ENCODE measurements around the gene TSPAN10. TPM values are rescaled to one million over a fixed set of nuclear protein-coding genes. Genes with fewer than 3 reads are reported as not detected.
"Not testable (repeated sequence)": the region's sequence is repeated elsewhere in the genome, so short reads cannot be mapped to it uniquely, and the experiment has no call there.

TSPAN10 gene
- total RNA-seq, 4 donors from 2014 or later, result not detected

- DNase-seq, result no peak
- TF ChIP-seq CTCF (IDR thresholded peaks at IDR 0.05), result no peak
- TF ChIP-seq POLR2A (IDR thresholded peaks at IDR 0.05), result no peak
- H3K27me3 ChIP-seq, result no peaks in the 10 kb centered on the region
- H3K9me3 ChIP-seq, result no peaks in the 10 kb centered on the region
- no peak overlapping the region for H3K27ac ChIP-seq
- peaks cover 0 to 90% (median 2%) of the 10 kb centered on the region in 3 donors for H3K36me3 ChIP-seq
- no peaks in the 10 kb centered on the region for H3K4me1 ChIP-seq
- H3K4me3 ChIP-seq, result no peak overlapping the region
Measured at GRCh38 chr17:81608605-81609004, 28.4 kb upstream of the TSPAN10 start.

DNA sequence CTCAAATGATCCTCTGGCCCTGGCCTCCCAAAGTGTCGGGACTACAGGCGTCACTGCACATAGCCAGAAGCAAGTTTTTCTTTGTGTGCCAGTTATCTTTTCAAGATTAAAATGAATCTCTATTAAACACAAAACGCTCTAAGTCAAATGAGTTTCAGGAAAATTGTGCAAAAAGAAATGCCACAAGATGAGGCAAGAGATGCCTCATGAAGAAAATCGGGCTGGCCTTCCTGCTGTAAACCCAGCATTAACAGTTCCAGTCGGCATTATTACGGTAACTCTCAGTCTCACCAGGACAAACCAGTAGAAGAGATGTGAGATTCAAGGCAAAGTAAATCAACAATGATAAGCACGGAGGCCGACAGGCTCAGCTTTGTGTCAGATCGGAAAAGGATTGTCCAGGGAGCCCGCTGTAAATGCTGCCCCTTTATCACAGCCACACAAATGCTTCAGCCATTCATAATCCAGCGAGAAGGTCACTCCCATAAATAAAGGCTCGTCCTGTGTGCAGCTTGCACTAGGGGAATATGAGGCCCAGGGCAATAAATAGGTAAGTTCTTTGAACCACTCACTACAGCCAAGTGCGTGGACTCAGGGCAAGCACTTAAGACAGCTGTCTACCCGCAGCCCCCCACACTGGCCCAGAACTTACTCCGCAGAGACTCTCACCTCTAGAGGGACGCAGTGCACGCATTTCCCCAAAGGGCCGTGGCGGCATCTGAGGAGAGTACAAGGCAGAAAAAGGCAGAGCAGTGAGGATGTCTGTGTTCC is 27.3 kb upstream of the TSPAN10 start:
- peaks cover 0 to 4% (median 0%) of the 10 kb centered on the region in 4 donors for H3K4me1 ChIP-seq
- no peaks in the 10 kb centered on the region for H3K9me3 ChIP-seq
- H3K27ac ChIP-seq, result no peak overlapping the region
- no peak for DNase-seq
- H3K27me3 ChIP-seq, result no peaks in the 10 kb centered on the region
- TF ChIP-seq POLR2A (IDR thresholded peaks at IDR 0.05) (no peak), CTCF (IDR thresholded peaks at IDR 0.05) (no peak)
- no peak overlapping the region for H3K4me3 ChIP-seq
- peaks cover 0 to 79% (median 2%) of the 10 kb centered on the region in 3 donors for H3K36me3 ChIP-seq

DNA sequence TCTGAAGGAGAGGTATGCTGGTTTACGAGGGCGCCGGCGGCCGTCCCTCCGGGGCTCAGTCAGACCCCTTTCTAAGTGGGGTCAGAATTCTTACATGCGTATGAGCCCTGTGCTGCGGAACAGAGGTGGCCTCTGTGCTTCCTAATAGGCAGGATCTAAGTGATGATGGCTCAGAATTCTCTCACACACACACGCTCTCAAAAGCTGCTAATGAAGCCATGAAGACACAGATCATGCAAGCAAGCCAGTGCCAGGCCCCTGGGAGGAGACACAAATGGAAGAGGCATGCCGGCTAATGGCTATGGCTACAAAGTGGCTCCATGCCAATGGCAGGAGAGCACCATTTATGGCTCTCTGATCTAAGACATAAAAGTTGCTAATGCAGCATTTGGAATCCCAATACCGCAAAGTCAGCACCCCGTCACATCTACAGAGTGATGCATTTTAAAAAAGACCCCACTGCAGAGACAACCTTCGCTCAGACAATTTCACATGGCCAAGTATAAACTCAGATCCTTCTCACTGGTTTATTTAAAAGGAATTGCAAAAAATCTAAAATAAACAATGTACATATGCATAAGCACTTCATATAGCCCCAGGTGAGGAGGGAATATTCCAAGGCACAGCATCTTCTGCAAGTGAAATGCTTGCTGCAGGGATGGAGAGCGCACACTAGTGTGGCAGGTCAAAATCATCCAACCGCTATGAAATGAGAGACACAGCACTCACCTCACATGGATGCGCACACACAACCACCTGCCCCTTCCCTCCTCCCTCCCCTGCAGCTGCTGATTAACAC is 24.6 kb upstream of the TSPAN10 start:
- H3K4me1 ChIP-seq, result peaks cover 0 to 9% (median 0%) of the 10 kb centered on the region in 4 donors
- TF ChIP-seq POLR2A (IDR thresholded peaks at IDR 0.05) (no peak), CTCF (IDR thresholded peaks at IDR 0.05) (no peak)
- no peak overlapping the region for H3K4me3 ChIP-seq
- H3K27ac ChIP-seq, result no peak overlapping the region
- no peaks in the 10 kb centered on the region for H3K27me3 ChIP-seq
- H3K9me3 ChIP-seq, result no peaks in the 10 kb centered on the region
- H3K36me3 ChIP-seq, result peaks cover 0 to 62% (median 2%) of the 10 kb centered on the region in 3 donors
- DNase-seq, result no peak

- no peak overlapping the region for H3K4me3 ChIP-seq
- H3K9me3 ChIP-seq, result no peaks in the 10 kb centered on the region
- DNase-seq, result no peak
- H3K27me3 ChIP-seq, result no peaks in the 10 kb centered on the region
- TF ChIP-seq POLR2A (IDR thresholded peaks at IDR 0.05), result no peak
- no peak for TF ChIP-seq CTCF (IDR thresholded peaks at IDR 0.05)
- peaks cover 0 to 9% (median 0%) of the 10 kb centered on the region in 4 donors for H3K4me1 ChIP-seq
- peaks cover 0 to 53% (median 2%) of the 10 kb centered on the region in 3 donors for H3K36me3 ChIP-seq
- no peak overlapping the region for H3K27ac ChIP-seq
Measured at GRCh38 chr17:81615401-81615930, 21.5 kb upstream of the TSPAN10 start.

DNA sequence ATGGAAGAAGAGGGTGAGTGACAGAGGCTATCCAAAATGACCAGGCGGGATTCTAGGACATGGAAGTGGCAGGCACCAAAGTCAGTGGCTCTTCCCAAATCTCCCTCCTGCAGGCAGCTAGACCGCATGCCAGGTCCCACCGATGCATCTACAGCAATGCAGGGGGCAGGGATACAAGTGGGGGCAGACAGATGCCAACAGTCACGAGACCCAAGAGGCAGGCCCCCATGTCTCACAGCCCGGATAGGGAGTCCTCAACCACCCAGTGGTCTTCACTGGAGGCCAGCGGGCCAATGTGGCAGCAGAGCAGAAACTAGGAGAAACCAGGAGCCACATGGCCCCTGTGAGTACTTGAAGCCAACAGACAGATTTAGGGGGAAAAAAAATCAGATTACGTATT is 20.1 kb upstream of the TSPAN10 start:
- H3K36me3 ChIP-seq, result peaks cover 0 to 56% (median 2%) of the 10 kb centered on the region in 3 donors

GRCh38 chr17:81618307-81618706 is 18.7 kb upstream of the TSPAN10 start:
- H3K4me3 ChIP-seq, H3K27ac ChIP-seq, DNase-seq, H3K27me3 ChIP-seq, H3K9me3 ChIP-seq, H3K4me1 ChIP-seq: not testable (repeated sequence)
- peaks cover 0 to 58% (median 0%) of the 10 kb centered on the region in 3 donors for H3K36me3 ChIP-seq

More for the DNA sequence above, 20.1 kb upstream of the TSPAN10 start:
- no peak for TF ChIP-seq POLR2A (IDR thresholded peaks at IDR 0.05)
- TF ChIP-seq CTCF (IDR thresholded peaks at IDR 0.05), result no peak
- no peak for DNase-seq
- Histone ChIP-seq H3K4me3 (no peak overlapping the region), H3K27me3 (no peaks in the 10 kb centered on the region), H3K9me3 (no peaks in the 10 kb centered on the region), H3K27ac (no peak overlapping the region), H3K4me1 (peaks cover 0 to 9% (median 0%) of the 10 kb centered on the region in 4 donors)
